PC-9 (cell line): ENCODE results near the gene POLR1D. TPM values are rescaled to one million over a fixed set of nuclear protein-coding genes. Genes with fewer than 3 reads are reported as not detected.

Experiments
- BruUV-seq: library from RNA; stranded (reverse); fragments of 400-500 nt; replicated peaks from 2 replicates; lab custom pipeline; 2021; lab: Mats Ljungman, UMichigan
- CTCF ChIA-PET: fragments of 300-600 bp; sonication (Branson Sonifier 250); formaldehyde crosslinking; loops from one replicate; lab custom pipeline; 2022; ENCODE audit warnings: antibody characterized with exemption; lab: Charles Lee
- POLR2A ChIA-PET: fragments of 300-600 bp; sonication (Branson Sonifier 250); formaldehyde crosslinking; loops from one replicate; lab custom pipeline; 2022; ENCODE audit warnings: antibody characterized with exemption; ENCODE audit not compliant: unreplicated experiment; lab: Charles Lee
- DNase-seq, 2 experiments: peaks; one replicate each; pipeline versions ENCODE4 v3.0.0 to v3.0.0-alpha.2; 2015 to 2022; ENCODE audit warnings: mixed read lengths in 1 of 2
- H2AFZ ChIP-seq: fragments of 200-600 bp; sonication (generic); 2 replicates; pipeline ENCODE4 v1.8.1; 2017; ENCODE audit warnings: antibody characterized with exemption
- H3F3A ChIP-seq: fragments of 200-600 bp; sonication (generic); 2 replicates; pipeline ENCODE4 v1.8.1; 2017; ENCODE audit warnings: antibody characterized with exemption, mild to moderate bottlenecking, low read depth; ENCODE audit not compliant: insufficient read depth
- H3K27ac ChIP-seq: fragments of 200-600 bp; sonication (generic); 2 replicates; pipeline ENCODE4 v1.6.1; 2016; ENCODE audit warnings: mixed run types
- H3K27me3 ChIP-seq: fragments of 200-600 bp; sonication (generic); 2 replicates; pipeline ENCODE4 v1.6.1; 2016; ENCODE audit warnings: low read depth, mixed run types; ENCODE audit not compliant: insufficient read depth
- H3K36me3 ChIP-seq: fragments of 200-600 bp; sonication (generic); 2 replicates; pipeline ENCODE4 v1.6.1; 2016; ENCODE audit warnings: low read depth, mixed run types
- H3K4me1 ChIP-seq: fragments of 200-600 bp; sonication (generic); replicated peaks from 2 replicates; pipeline ENCODE4 v1.6.1; 2016; ENCODE audit warnings: mixed run types; ENCODE audit not compliant: insufficient read depth
- H3K4me2 ChIP-seq: fragments of 200-600 bp; sonication (generic); 2 replicates; pipeline ENCODE4 v1.6.1; 2017; ENCODE audit warnings: mixed run types
- H3K4me3 ChIP-seq: fragments of 200-600 bp; sonication (generic); 2 replicates; pipeline ENCODE4 v1.6.1; 2016; ENCODE audit warnings: mixed run types
- H3K79me2 ChIP-seq: fragments of 200-600 bp; sonication (generic); 2 replicates; pipeline ENCODE4 v1.6.1; 2017; ENCODE audit warnings: low read depth, mixed run types
- H3K9me2 ChIP-seq: fragments of 200-600 bp; sonication (generic); 2 replicates; pipeline ENCODE4 v1.8.1; 2017; ENCODE audit warnings: mild to moderate bottlenecking; ENCODE audit not compliant: insufficient read depth
- H3K9me3 ChIP-seq: fragments of 200-600 bp; sonication (generic); 2 replicates; pipeline ENCODE4 v1.8.1; 2016; ENCODE audit warnings: low read depth; ENCODE audit not compliant: insufficient read depth
- H4K20me1 ChIP-seq: fragments of 200-600 bp; sonication (generic); 2 replicates; pipeline ENCODE4 v1.8.1; 2017; ENCODE audit not compliant: insufficient read depth
- CTCF ChIP-seq: fragments of 200-600 bp; sonication (generic); conservative IDR thresholded peaks from 2 replicates; pipeline ENCODE4 v1.6.1; 2017; ENCODE audit warnings: mixed run types, antibody characterized with exemption, mild to moderate bottlenecking, moderate library complexity
- EZH2 ChIP-seq: fragments of 200-600 bp; sonication (generic); IDR thresholded peaks from 2 replicates; pipeline ENCODE4 v1.8.0; 2017; ENCODE audit warnings: antibody characterized with exemption, low read depth
- intact Hi-C: fragments of 100-400 bp; cut with micrococcal nuclease; formaldehyde crosslinking; loops from one replicate; pipeline ENCODE4 v1.10.0; 2022; ENCODE audit not compliant: unreplicated experiment
- total RNA-seq: library from RNA; stranded (reverse); gene quantifications from 2 replicates; pipeline ENCODE4 v1.2.3, GENCODE V29; 2021

The POLR1D gene
- total RNA-seq, 1 experiment from 2014 or later: 119 TPM

- BruUV-seq: no TSS peak
- Histone ChIP-seq H4K20me1 (no peaks in the 10 kb centered on the region), H3F3A (no peaks in the 10 kb centered on the region; the same call in none of the 2 replicates), H3K27ac (no peak overlapping the region), H3K27me3 (no peaks in the 10 kb centered on the region), H3K79me2 (no peaks in the 10 kb centered on the region), H3K36me3 (no peaks in the 10 kb centered on the region), H3K9me2 (no peaks in the 10 kb centered on the region), H3K9me3 (no peaks in the 10 kb centered on the region), H3K4me2 (no peak overlapping the region), H2AFZ (no peak overlapping the region), H3K4me3 (no peak overlapping the region), H3K4me1 (no peaks in the 10 kb centered on the region)
- TF ChIP-seq CTCF (no peak), EZH2 (no peak)
- DNase-seq: no peak
- intact Hi-C loops: no loop called here
- POLR2A ChIA-PET: interaction anchor here (0.5 kb wide), 1 partner anchor 230 kb away, joined by 5 read pairs; no protein-coding TSS in a partner anchor
- CTCF ChIA-PET: interaction anchor here (0.6 kb wide), 1 partner anchor 227 kb away, joined by 8 read pairs; no protein-coding TSS in a partner anchor
These were observed 44.1 kb downstream of the POLR1D start for GRCh38 chr13:27665761-27666160.

- ChIA-PET POLR2A (no interaction called here), CTCF (no interaction called here)
- Histone ChIP-seq H3K79me2 (no peaks in the 10 kb centered on the region), H3F3A (no peaks in the 10 kb centered on the region; the same call in none of the 2 replicates), H3K27me3 (no peaks in the 10 kb centered on the region), H3K4me1 (no peaks in the 10 kb centered on the region), H3K27ac (no peak overlapping the region), H3K4me3 (no peak overlapping the region), H3K9me3 (no peaks in the 10 kb centered on the region), H3K9me2 (no peaks in the 10 kb centered on the region), H3K4me2 (no peak overlapping the region), H2AFZ (no peak overlapping the region), H3K36me3 (no peaks in the 10 kb centered on the region), H4K20me1 (no peaks in the 10 kb centered on the region)
- no peak for DNase-seq
- intact Hi-C loops: no loop called here
- TF ChIP-seq CTCF: no peak
- no peak for TF ChIP-seq EZH2
- TSS peak; percentile 58 for BruUV-seq
These were observed 45.3 kb downstream of the POLR1D start for GRCh38 chr13:27666951-27667350.

GRCh38 chr13:27667946-27668345 is 46.3 kb downstream of the POLR1D start:
- ChIA-PET CTCF (interaction anchor here (0.6 kb wide), 1 partner anchor 182 kb away, joined by 3 read pairs; no protein-coding TSS in a partner anchor), POLR2A (no interaction called here)
- Histone ChIP-seq H4K20me1 (no peaks in the 10 kb centered on the region), H3K27ac (no peak overlapping the region), H3K4me3 (no peak overlapping the region), H3K4me1 (no peaks in the 10 kb centered on the region), H3K9me3 (no peaks in the 10 kb centered on the region), H3K36me3 (no peaks in the 10 kb centered on the region), H3F3A (no peaks in the 10 kb centered on the region; the same call in none of the 2 replicates), H3K27me3 (no peaks in the 10 kb centered on the region), H3K9me2 (no peaks in the 10 kb centered on the region), H3K4me2 (no peak overlapping the region), H3K79me2 (no peaks in the 10 kb centered on the region), H2AFZ (no peak overlapping the region)
- DNase-seq: no peak
- intact Hi-C loops: no loop called here
- BruUV-seq: no TSS peak
- TF ChIP-seq EZH2 (no peak), CTCF (no peak)
